Uterus (tissue), 4 donors: ENCODE results near the gene NRXN3. TPM values are rescaled to one million over a fixed set of nuclear protein-coding genes. Genes with fewer than 3 reads are reported as not detected.

Source experiments
- DNase-seq, 2 donors: peaks; one replicate each; pipeline ENCODE4 v3.0.0-alpha.2; 2019 to 2020
- H3K27ac ChIP-seq, 2 donors: fragments of 200-600 bp; sonication (generic); 1 replicate in 1 of 2; 2 replicates in 1 of 2; pipeline ENCODE4 v1.5.1; 2016 to 2018
- H3K27me3 ChIP-seq, 2 donors: fragments of 200-600 bp; sonication (generic); one replicate each; pipeline ENCODE4 v1.5.1; 2018 to 2019; ENCODE audit warnings: control low read depth in 1 of 2
- H3K36me3 ChIP-seq, 2 donors: fragments of 200-600 bp; sonication (generic); one replicate each; pipeline ENCODE4 v1.5.1; 2019; ENCODE audit warnings: control low read depth in 1 of 2
- H3K4me1 ChIP-seq, 2 donors: fragments of 200-600 bp; sonication (generic); one replicate each; pipeline ENCODE4 v1.5.1; 2018 to 2019; ENCODE audit warnings: control low read depth in 1 of 2
- H3K4me3 ChIP-seq, 2 donors: fragments of 200-600 bp; sonication (generic); 1 replicate in 1 of 2; 2 replicates in 1 of 2; pipeline ENCODE4 v1.5.1; 2018 to 2019; ENCODE audit warnings: mild to moderate bottlenecking in 1 of 2
- H3K9me3 ChIP-seq, 2 donors: fragments of 200-600 bp; sonication (generic); one replicate each; pipeline ENCODE4 v1.5.1; 2019; ENCODE audit warnings: control low read depth in 1 of 2
- POLR2A ChIP-seq, 2 donors: fragments of 450-650 bp; IDR thresholded peaks; one replicate each; pipeline ENCODE4 v1.6.1; 2016; ENCODE audit warnings: antibody characterized with exemption in 2 of 2, mild to moderate bottlenecking in 1 of 2, moderate library complexity in 1 of 2
- intact Hi-C: fragments of 100-400 bp; cut with DNase I; formaldehyde crosslinking; loops from one replicate; pipeline ENCODE4 v1.15.1; 2023; ENCODE audit warnings: low total_unique reads
- total RNA-seq, 4 donors: library from RNA; depleted of rRNA in 3 of 4; stranded (reverse); fragments of >200 nt in 3 of 4; gene quantifications; one replicate each; pipeline versions ENCODE4 v1.1.0 to v1.2.4, GENCODE V29; 2014 to 2023
- TF ChIP-seq, protein P1 (sequence below), 4 experiments: fragments of 200-600 bp in 2 of 4; fragments of 450-650 bp in 2 of 4; sonication (generic) in 2 of 4; IDR thresholded peaks; one replicate each; pipeline ENCODE4 v1.5.1; 2016 to 2019; ENCODE audit warnings: antibody characterized with exemption in 4 of 4, mild to moderate bottlenecking in 2 of 4, moderate library complexity in 1 of 4
- donor health status: DM: yes; HTN: yes; CAD: no.

Gene NRXN3
- total RNA-seq, 4 donors from 2014 or later = 2.9 to 17.0 (median 4.4) TPM

GRCh38 chr14:79645753-79646362 is 1475.7 kb downstream of the NRXN3 start:
- intact Hi-C loops = no loop called here
- Histone ChIP-seq H3K4me3 (no peak overlapping the region), H3K9me3 (no peaks in the 10 kb centered on the region), H3K4me1 (no peaks in the 10 kb centered on the region), H3K27me3 (no peaks in the 10 kb centered on the region), H3K27ac (no peak overlapping the region), H3K36me3 (peaks cover 0 to 3% of the 10 kb centered on the region in 2 donors)
- no peak for DNase-seq
- no peak for TF ChIP-seq POLR2A (IDR thresholded peaks at IDR 0.05)
- TF ChIP-seq, protein P1, sequence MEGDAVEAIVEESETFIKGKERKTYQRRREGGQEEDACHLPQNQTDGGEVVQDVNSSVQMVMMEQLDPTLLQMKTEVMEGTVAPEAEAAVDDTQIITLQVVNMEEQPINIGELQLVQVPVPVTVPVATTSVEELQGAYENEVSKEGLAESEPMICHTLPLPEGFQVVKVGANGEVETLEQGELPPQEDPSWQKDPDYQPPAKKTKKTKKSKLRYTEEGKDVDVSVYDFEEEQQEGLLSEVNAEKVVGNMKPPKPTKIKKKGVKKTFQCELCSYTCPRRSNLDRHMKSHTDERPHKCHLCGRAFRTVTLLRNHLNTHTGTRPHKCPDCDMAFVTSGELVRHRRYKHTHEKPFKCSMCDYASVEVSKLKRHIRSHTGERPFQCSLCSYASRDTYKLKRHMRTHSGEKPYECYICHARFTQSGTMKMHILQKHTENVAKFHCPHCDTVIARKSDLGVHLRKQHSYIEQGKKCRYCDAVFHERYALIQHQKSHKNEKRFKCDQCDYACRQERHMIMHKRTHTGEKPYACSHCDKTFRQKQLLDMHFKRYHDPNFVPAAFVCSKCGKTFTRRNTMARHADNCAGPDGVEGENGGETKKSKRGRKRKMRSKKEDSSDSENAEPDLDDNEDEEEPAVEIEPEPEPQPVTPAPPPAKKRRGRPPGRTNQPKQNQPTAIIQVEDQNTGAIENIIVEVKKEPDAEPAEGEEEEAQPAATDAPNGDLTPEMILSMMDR (IDR thresholded peaks at IDR 0.05) = no peak

DNA sequence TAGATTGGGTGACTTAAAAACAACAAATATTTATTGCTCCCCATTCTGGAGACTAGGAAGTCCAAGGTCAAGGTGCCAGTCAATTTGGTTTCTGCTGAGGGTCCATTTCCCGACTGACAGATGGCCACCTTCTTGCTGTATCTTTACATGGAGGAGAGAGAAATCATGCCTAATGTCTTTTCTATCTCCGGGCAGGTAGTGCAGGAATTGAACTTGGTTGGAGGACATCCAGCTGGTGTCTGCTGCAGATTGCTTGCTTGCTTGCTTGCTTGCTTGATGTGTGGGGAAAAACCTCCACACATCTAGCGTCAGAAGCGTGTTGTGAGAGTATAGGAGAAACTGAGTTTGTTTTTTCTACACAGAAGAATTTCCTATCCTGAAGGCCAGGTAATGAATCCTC is 1479.7 kb downstream of the NRXN3 start:
- H3K4me3 ChIP-seq = no peak overlapping the region
- no peak for TF ChIP-seq POLR2A (IDR thresholded peaks at IDR 0.05)
- no peak overlapping the region for H3K27ac ChIP-seq
- no peaks in the 10 kb centered on the region for H3K4me1 ChIP-seq
- no peaks in the 10 kb centered on the region for H3K27me3 ChIP-seq
- no peaks in the 10 kb centered on the region for H3K36me3 ChIP-seq
- H3K9me3 ChIP-seq = no peaks in the 10 kb centered on the region
- DNase-seq = no peak
- intact Hi-C loops = no loop called here

DNA sequence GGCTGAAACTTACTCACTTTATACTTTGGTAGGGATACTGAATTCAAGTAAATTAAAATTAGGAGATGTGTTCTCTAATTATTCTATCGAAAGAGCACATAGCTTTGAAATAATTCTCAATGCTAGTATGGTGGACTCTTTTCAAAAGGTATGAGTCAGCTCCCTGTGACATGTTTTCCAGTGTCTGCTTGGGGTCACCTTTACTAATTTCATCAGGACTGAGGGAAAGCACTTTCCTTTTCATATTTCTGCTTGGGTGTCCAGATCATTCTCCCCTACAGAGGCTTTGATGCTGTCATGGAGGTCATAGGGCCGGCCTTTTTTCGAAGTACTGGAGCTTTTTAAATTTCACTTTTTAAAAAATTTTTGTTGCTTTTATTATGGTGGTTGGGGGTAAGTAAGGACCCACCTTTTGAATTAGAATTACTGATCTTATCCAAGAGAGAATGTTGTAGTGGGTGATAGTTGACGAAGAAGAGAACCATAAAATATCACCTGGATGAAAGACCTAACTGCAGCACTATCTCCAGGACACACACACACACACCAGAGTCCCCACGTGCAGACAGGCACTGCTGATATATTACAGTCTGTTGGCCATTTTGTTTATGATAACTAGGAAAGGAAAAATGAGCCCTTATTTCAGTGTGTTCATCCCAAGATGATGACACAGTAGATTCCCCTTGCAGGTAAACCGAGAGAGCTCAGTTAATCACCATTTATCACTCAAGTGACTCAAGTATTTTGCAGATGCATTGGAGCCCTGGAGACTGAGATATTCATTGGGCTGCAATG is 1482.5 kb downstream of the NRXN3 start:
- intact Hi-C loops = no loop called here
- Histone ChIP-seq H3K9me3 (no peaks in the 10 kb centered on the region), H3K27ac (no peak overlapping the region), H3K4me1 (no peaks in the 10 kb centered on the region), H3K36me3 (no peaks in the 10 kb centered on the region), H3K27me3 (no peaks in the 10 kb centered on the region), H3K4me3 (no peak overlapping the region)
- no peak for TF ChIP-seq POLR2A (IDR thresholded peaks at IDR 0.05)
- TF ChIP-seq, protein P1 (IDR thresholded peaks at IDR 0.05) = no peak
- no peak for DNase-seq

DNA sequence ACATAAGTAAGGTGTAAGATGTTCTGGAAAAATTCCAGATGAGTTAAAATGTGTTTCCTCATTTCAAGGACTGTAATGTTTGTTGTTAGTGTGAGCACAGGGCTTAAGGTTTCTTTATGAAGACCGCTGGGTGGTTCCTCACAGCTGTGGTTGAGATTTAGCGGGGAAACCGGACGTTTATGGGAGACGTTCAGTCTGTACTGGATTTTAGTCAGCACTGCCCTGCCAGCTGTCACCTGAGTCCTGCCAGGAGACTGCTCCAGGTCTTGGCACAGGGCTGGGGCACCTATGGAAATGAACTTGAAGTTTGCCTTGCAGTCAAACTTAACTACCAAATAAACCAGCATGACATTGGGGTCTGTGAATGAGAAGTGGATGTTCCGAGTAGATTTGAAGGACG is 1485.9 kb downstream of the NRXN3 start:
- intact Hi-C loops = no loop called here
- Histone ChIP-seq H3K36me3 (no peaks in the 10 kb centered on the region), H3K4me3 (no peak overlapping the region), H3K4me1 (no peaks in the 10 kb centered on the region), H3K27me3 (no peaks in the 10 kb centered on the region), H3K27ac (no peak overlapping the region), H3K9me3 (no peaks in the 10 kb centered on the region)
- TF ChIP-seq, protein P1 (IDR thresholded peaks at IDR 0.05) = no peak
- no peak for TF ChIP-seq POLR2A (IDR thresholded peaks at IDR 0.05)
- no peak for DNase-seq

DNA sequence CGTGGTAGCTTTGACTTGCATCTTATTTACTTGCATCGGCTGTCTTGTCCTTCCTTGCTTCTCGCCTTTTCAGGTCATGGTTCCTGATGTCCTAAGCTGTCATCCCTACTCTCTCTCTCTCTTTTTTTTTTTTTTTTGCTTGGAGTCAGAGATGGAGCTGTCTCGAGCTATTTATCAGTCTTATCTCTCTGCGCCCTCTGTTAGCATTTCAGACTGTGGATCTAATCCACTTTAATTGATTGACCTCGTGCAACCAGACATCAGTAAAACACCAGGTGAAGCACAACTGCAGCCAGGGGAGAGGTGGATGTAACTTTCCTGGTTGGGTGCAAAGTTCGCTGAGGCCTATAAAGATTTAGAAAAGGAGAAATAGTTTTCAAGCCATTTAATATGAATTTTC is 1486.3 kb downstream of the NRXN3 start:
- intact Hi-C loops = no loop called here
- no peaks in the 10 kb centered on the region for H3K9me3 ChIP-seq
- H3K36me3 ChIP-seq = no peaks in the 10 kb centered on the region
- no peaks in the 10 kb centered on the region for H3K4me1 ChIP-seq
- no peaks in the 10 kb centered on the region for H3K27me3 ChIP-seq
- no peak overlapping the region for H3K27ac ChIP-seq
- H3K4me3 ChIP-seq = no peak overlapping the region
- TF ChIP-seq, protein P1 (IDR thresholded peaks at IDR 0.05) = no peak
- TF ChIP-seq POLR2A (IDR thresholded peaks at IDR 0.05) = no peak
- no peak for DNase-seq
